NCI-H345 treated with DMSO at 0.1 percent for 48 hours (cell line): Measurements from ENCODE around the gene ZNF490.
"Not testable (repeated sequence)": the region's sequence is repeated elsewhere in the genome, so short reads cannot be mapped to it uniquely, and the experiment has no call there.

Experiments used
- DNase-seq: peaks from one replicate; lab custom pipeline; 2025; ENCODE audit not compliant: unreplicated experiment; lab: John Stamatoyannopoulos, UW

Gene ZNF490

DNA sequence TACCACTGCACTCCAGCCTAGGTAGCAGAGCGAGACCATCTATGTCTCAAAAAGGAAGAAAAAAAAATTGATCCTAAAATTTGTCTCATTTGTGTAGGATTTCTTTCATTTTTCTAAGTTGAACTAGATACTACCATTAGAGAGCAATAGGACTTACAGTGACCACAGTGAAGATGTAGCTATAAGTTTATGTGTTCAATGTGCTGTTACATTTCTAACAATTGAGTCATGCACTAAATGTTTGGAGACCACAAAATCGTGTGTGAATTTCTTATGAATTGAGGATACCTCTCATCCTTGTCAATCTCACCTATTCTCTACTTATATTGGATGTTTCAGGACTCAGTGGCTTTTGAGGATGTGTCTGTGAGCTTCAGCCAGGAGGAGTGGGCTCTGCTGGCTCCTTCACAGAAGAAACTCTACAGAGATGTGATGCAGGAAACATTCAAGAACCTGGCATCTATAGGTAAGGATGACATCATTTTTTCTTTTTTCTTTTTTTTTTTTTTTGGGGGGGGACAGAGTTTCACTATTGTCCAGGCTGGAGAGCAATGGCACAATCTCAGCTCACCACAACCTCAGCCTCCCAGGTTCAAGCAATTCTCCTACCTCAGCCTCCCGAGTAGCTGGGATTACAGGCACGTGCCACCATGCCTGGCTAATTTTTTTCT, 12.9 kb upstream of the ZNF490 start:
- no peak for DNase-seq

DNA sequence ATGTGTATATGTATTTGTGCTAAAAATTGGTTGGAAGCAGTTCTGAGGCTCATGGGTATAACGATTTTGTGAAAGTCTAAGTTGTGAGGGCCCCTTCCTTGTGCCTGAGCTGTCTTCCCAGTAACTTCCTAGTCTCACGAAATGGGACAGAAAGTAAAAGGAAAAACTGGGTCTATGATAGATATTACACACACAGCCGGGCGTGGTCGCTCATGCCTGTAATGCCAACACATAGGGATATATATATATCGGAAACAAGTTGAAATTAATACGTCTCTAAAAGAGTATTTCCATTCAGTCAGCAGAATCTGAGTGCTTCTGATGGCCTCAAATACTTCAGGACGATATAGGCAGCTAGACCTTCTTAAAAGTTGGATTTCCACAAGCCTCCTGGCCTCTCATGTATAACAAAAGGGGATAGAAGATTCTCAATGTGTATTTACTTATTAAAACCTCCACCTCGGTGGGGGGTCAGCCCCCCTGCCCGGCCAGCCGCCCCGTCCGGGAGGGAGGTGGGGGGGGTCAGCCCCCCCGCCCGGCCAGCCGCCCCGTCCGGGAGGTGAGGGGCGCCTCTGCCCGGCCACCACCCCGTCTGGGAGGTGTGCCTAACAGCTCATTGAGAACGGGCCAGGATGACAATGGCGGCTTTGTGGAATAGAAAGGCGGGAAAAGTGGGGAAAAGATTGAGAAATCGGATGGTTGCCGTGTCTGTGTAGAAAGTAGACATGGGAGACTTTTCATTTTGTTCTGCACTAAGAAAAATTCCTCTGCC, 10.8 kb upstream of the ZNF490 start:
- DNase-seq, result not testable (repeated sequence)

DNA sequence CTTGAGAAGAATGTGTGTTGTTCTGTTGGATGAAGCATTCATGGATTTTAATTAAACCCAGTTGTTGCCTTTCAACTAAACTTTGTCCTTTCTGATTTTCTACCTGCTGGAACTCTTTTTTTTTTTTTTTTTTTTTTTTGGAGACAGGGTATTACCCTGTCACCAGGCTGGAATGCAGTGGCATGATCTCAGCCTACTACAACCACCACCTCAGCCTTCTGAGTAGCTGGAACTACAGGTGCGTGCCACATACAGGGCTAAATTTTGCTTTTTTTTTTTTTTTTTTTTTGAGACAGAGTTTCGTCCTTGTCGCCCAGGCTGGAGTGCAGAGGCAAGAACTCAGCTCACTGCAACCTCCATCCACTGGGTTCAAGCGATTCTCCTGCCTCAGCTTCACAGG, 7.0 kb upstream of the ZNF490 start:
- DNase-seq, result no peak

DNA sequence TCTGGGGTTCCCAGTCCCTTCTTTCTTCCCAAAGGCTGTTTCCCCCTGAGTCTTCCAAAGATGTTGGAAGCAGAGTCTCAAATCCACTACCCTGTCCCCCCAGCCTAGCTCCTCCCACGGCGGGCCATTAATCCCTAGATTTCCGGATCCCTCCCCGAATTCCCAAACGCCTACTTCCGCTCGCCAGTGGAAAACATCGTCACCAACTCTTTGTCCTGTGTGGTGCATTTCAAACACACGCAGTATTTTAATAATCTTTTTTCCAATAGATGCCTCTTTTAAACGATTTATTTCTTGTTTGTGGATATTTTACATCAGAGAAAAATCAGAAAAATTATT, 717 bp upstream of the ZNF490 start:
- peak; percentile 0 for DNase-seq

DNA sequence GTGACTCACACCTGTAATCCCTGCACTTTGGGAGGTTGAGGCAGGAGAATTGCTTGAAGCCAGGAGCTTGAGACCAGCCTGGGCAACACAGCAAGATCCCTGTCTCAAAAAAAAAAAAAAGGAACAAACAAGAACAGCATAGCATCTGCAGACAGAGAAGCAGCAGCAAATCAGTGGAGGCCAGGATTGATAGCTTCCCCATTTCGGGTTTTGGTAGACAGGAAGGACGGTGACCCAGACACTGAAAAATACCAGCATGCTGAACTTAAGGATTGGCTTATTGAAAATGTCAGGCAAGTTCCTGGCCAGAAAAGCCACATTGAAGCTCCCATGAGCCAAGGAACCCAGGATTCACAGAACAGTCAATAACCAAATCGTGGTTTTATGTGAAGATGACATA, 3.0 kb downstream of the ZNF490 start:
- DNase-seq, result no peak

DNA sequence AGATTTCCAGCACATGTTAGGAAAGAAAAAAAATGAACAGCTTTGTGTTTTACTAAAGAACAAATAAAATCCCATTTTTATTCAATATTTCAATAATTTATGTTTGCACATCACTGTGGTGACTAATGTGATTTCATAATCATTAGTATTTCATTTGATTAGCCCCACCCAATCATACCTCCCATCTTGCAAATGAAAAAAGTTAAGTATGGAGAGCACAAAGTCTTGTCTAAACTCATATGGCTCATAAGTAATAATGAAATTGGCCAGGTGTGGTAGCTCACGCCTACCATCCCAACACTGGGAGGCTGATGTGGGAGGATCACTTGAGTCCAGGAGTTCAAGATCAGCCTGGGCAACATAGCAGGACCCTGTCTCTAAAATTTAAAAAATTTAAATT, 3.8 kb downstream of the ZNF490 start:
- DNase-seq, result no peak

DNA sequence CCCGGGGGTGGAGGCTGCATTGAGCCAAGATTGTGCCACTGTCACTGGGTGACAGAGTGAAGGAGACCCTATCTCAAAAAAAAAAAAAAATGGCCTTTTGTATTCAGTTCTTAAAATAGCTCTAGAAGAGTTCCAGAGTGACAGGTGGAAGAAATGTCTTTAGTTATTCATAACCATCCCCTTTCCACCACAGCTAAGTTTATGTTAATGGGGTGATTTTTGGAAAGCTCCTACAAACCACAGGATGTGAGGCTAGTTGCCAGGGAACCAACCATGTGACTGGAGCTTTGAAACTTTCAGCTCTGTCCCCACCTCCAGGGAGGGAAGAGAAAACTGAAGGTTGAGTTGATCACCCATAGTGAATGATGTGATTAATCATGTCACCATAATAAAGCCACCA, 6.9 kb downstream of the ZNF490 start:
- DNase-seq, result no peak

DNA sequence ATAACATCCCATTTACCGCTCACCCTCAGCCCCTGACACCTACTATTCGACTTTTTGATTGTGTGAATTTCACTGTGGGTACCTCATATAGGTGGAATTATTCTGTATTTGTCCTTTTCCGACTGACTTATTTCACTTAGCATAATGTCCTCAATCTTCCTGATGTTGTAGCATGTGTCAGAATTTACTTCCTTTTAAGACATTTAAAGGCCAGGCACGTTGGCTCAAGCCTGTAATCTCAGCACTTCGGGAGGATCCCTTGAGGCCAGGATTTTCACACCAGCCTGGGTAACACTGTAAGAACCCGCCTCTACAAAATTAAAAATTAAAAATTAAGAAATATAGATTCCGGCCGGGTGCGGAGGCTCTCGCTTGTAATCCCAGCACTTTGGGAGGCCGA, 13.0 kb downstream of the ZNF490 start:
- no peak for DNase-seq

DNA sequence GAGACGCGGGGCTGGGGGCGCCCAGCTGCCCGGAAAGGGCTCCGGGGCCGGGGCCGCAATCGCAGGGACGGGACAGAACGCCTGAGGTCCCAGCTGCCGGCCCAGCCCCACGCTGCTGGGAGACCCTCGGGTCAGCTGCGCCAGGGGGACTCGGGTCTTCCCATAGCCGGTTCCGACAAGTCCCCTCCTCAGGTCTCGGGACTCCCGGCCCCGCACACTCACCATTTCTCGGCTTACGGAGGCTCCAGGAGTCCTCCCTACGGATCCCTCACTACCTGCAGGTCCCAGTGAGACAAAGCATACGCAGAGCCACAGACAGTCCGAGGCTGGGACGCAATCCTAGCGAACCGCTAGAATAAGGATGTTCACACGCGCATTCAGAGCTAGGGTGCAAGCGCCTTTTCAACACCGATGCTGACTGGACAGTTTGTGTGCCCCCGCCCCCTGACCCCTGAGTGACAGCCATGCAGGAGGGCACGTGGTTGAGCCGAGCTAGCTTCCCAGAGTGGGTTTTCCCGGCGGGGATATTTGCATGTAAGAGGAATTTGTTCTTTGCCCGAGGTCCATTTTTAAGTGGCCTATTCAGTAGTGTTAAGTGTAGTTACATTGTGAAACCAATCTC, 13.6 kb downstream of the ZNF490 start:
- DNase-seq, result no peak

DNA sequence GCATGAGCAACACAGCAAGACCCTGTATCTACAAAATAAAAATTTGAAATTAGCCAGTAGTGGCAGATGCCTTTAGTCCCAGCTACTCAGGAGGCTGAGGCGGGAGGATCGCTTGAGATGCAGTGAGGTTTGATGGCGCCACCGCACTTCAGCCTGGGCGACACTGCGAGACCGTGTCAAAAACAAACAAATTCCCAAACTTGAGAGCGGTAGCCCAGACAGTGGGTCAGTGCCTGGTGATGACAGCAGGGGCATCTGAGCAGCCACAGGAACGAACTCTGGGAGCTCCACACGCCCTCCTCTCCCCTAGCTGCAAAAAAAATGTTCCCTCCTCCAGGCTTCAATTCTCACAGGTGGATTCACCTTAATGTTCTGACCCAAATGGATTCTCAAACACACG, 14.1 kb downstream of the ZNF490 start:
- no peak for DNase-seq

DNA sequence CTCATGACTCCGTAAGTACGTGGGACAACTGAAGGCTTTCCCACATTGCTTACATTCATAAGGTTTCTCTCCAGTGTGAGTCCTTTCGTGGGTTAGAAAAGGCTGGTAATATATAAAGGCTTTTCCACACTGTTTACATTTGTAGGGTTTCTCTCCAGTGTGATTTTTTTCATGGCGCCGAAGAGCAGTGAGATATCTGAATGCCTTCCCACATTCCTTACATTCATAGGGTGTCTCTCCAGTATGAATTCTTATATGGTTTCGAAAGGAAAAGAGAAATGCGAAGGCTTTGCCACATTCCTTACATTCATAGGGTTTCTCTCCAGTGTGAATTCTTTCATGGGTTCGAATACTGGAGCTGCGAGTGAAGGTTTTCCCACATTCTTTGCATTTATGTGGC, 29.5 kb downstream of the ZNF490 start:
- DNase-seq, result no peak

DNA sequence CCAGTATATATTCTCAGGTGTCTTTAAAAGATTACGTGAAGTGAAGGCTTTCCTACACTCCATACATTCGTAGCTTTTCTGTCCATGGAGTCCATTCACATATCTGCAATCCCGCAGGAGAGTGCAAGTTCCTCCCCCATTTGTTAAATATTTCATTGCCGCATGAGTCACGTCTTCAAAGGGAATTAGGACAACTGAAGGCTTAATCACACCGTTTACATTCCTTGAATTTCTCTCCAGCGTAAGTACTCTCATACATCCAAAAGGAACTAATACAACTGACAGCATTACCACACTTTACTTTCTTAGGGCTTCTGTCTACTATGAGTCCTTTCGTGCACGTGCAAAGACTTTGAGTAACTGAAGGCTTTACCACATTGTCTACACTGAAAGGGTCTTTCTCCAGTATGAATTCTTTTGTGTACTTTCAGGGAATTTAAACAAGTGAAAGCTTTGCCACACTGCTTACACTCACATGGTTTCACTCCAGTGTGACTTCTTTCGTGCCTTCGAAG, 30.4 kb downstream of the ZNF490 start:
- no peak for DNase-seq

DNA sequence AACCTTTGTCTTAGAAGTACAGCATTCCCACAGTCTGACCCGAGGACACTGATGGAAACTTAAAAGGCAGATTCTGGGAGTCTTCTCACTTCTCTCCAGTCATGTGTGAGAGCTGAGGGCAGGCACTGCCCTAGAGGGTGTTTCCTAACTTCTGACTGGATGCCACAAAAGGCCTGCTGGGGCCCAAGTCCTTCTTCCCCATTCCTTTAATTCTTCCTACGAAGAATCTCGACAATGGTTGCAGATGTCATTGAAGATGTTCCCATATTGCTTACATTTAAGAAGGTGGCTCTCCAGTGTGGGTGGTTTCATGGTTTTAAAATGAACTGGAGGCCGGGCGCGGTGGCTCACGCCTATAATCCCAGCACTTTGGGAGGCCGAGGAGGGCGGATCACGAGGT, 32.0 kb downstream of the ZNF490 start:
- no peak for DNase-seq

DNA sequence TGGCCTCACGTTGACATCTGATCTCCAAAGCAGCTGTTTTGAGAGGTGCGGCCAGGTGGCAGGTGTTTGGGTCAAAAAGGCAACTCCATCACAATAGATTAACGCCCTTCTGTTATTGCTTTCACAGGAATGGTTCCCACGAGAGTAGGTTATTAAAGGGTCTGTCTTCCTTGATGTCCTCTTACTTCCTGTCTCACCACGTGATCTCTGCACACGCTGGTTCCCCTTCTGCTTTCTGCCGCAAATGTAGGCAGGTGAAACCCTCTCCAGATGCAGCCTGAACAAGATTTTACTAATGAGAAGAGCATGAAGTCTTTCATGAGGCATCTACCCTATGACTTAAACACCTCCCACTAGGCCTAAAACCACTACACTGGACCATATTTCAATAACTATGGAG, 36.6 kb downstream of the ZNF490 start:
- no peak for DNase-seq

DNA sequence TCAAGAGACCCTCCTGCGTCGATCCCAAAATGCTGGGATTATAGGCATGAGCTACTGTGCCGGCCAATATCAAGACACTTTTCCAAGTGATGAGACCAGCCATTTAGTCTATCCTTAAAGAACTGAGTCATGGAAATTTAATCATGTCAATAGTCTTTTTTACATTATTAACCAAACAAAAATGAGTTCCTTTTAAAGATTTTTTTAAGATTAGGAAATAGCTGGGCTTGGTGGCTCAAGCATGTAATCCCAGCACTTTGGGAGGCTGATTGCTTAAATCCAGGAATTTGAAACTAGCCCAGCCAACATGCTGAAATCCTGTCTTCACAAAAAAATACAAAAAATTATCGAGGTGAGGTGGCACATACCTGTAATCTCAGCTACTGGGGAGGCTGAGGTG, 42.7 kb downstream of the ZNF490 start:
- no peak for DNase-seq

DNA sequence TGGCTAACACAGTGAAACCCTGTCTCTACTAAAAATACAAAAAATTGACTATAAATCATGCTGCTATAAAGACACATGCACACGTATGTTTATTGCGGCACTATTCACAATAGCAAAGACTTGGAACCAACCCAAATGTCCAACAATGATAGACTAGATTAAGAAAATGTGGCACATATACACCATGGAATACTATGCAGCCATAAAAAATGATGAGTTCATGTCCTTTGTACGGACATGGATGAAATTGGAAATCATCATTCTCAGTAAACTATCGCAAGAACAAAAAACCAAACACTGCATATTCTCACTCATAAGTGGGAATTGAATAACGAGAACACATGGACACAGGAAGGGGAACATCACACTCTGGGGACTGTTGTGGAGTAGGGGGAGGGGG, 44.2 kb downstream of the ZNF490 start:
- not testable (repeated sequence) for DNase-seq

DNA sequence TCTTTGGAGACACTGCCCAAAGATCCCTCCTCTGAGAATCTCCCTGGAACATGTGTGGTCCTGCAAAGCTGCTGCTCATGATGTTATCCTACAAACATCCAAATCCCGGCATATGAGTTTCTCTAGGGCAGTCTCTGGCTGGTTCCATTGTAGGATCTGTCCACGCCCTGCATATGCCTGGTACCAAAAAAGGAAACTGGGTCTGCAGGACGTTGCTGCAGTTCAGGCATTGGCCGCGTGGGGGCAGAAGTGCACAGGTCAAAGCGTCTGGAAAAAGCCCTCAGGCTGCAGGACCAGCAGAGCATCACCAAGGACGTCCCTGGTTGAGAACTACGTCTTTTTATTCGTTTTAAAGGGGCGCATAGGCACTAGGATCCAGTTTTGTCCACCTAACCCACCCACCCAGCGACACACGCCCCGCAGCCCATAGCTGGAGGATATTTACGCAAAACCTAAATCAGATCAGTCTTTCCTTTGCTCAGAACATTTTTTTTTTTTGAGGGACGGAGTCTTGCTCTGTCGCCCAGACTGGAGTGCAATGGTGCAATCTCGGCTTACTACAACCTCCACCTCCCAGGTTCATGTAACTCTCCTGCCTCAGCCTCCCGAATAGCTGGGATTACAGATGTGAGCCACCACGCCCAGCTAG, 46.5 kb downstream of the ZNF490 start:
- DNase-seq, result no peak

DNA sequence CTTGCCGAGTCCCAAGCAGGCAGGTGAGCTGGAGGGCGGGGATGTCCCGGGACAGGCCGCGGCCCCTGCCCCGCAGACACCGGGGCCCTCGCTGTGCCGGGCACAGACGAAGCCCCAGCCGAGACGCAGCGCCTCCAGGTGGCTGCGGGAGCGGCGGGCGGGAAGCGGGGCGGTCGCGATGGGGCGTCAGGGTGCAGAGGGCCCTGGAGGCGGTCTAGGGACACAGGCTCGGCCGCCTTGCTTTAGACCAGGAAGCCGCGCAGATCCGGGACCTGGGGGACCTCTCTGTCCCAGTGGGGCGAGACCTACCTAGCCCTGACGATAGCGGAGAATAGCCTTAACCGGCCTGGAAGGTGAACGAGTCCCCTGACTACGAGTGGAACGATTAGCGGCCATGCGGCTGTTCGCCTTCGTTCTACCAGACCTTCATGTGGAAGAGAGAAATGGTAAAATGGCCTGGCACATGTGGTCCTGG, 55.1 kb downstream of the ZNF490 start:
- DNase-seq, result no peak

DNA sequence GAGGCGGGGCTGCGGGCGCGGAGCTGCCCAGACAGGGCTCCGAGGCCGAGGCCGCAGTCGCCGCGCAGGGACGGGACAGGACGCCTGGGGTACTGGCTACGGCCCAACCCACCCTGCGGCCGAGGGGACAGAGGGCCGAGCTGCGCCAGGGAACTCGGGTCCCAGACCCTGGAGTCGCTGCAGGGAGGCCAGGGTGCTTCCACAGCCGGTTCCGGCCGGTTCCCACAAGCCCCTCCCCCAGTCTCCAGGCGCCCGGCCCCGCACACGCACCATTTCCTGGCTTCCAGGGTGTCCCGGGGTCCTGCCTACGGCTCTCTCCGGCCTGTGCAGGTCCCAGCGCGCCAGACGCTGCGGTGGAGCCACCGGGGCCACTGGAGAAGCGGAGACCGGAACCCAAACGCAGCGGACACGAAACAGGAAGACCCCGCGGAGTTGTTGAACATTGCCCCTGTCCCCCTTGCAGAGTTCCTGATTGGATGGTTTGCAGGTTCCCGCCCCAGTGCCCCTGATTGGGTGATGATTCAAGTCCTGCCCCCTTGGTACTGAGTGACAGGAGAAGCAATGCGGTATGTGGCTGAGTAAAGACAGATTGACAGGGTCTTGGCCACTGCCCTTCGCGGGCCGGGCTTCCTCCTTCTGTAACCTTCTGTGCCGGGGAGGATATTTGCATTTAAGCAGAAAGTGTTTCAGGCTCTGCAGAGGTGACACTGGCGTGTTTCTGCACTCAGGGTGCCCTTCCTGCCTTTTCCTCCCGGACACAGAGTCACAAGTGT, 59.4 kb downstream of the ZNF490 start, which contains the start of gene ZNF564:
TSS of gene ZNF564 (minus strand) at position 423 of the 773 bp plus-strand sequence. CDS start at position 273, 150 bp downstream.
- peak; percentile 55 for DNase-seq

DNA sequence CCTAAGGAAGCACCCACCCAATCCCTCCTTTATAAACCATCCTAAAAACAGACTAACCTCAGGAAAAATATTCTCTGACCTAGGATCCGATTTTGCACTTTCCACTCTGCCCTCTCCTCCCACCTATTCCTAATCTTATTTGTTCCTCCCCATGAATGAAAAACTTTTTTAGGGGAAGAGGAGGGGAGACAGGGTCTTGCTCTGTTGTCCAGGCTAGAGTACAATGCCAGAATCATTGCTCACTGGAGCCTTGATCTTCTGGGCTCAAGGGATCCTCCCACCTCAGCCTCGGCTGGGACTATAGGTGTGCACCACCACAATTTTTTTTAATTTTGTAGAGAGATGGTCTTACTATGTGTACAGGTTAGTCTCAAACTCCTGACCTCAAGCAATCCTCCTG, 63.7 kb downstream of the ZNF490 start:
- DNase-seq, result no peak

DNA sequence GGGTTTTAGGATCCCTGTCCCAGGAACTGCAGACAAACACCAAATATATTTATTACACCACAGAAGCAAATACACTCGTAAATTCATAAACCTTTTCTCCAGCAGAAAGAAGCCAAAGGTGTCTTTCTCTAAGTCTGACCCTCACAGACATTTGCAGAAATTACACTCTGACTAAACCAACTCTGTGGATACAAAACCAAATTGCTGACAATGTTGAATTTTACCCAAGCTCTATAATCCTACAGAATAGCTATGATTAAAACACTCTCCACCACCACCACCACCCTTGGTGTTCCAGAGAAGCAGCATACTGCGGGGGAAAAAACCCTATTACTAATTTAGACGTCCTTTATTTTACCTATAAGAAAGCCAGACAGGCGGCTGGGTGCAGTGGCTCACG, 64.5 kb downstream of the ZNF490 start:
- DNase-seq, result no peak
